ENCODE measurements around the gene COL4A4. TPM values are rescaled to one million over a fixed set of nuclear protein-coding genes. Genes with fewer than 3 reads are reported as not detected.

COL4A4 gene
- total and polyA plus RNA-seq, 2 experiments from 2014 or later, result 1.3 to 3.1 TPM

DNA sequence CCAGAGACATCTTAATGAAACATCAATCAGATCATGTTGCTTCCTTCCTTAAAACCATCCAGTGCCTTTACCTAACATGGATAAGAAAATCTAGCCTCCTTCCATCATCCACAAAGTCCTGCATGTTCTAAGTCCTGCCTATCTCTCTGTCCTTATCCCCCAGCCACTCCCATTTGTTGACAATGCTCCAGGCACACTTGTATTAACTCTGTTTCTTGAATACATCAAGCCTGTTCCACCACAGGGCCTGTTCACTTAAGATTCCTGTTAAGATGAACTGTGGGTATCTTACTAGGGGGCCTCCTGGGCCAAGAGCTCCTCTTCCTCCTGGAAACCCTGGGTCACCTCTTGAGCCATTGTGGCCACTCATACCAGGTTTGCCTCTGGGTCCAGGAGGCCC, 45.7 kb downstream of the COL4A4 start (continued):
- TF ChIP-seq, protein P1, sequence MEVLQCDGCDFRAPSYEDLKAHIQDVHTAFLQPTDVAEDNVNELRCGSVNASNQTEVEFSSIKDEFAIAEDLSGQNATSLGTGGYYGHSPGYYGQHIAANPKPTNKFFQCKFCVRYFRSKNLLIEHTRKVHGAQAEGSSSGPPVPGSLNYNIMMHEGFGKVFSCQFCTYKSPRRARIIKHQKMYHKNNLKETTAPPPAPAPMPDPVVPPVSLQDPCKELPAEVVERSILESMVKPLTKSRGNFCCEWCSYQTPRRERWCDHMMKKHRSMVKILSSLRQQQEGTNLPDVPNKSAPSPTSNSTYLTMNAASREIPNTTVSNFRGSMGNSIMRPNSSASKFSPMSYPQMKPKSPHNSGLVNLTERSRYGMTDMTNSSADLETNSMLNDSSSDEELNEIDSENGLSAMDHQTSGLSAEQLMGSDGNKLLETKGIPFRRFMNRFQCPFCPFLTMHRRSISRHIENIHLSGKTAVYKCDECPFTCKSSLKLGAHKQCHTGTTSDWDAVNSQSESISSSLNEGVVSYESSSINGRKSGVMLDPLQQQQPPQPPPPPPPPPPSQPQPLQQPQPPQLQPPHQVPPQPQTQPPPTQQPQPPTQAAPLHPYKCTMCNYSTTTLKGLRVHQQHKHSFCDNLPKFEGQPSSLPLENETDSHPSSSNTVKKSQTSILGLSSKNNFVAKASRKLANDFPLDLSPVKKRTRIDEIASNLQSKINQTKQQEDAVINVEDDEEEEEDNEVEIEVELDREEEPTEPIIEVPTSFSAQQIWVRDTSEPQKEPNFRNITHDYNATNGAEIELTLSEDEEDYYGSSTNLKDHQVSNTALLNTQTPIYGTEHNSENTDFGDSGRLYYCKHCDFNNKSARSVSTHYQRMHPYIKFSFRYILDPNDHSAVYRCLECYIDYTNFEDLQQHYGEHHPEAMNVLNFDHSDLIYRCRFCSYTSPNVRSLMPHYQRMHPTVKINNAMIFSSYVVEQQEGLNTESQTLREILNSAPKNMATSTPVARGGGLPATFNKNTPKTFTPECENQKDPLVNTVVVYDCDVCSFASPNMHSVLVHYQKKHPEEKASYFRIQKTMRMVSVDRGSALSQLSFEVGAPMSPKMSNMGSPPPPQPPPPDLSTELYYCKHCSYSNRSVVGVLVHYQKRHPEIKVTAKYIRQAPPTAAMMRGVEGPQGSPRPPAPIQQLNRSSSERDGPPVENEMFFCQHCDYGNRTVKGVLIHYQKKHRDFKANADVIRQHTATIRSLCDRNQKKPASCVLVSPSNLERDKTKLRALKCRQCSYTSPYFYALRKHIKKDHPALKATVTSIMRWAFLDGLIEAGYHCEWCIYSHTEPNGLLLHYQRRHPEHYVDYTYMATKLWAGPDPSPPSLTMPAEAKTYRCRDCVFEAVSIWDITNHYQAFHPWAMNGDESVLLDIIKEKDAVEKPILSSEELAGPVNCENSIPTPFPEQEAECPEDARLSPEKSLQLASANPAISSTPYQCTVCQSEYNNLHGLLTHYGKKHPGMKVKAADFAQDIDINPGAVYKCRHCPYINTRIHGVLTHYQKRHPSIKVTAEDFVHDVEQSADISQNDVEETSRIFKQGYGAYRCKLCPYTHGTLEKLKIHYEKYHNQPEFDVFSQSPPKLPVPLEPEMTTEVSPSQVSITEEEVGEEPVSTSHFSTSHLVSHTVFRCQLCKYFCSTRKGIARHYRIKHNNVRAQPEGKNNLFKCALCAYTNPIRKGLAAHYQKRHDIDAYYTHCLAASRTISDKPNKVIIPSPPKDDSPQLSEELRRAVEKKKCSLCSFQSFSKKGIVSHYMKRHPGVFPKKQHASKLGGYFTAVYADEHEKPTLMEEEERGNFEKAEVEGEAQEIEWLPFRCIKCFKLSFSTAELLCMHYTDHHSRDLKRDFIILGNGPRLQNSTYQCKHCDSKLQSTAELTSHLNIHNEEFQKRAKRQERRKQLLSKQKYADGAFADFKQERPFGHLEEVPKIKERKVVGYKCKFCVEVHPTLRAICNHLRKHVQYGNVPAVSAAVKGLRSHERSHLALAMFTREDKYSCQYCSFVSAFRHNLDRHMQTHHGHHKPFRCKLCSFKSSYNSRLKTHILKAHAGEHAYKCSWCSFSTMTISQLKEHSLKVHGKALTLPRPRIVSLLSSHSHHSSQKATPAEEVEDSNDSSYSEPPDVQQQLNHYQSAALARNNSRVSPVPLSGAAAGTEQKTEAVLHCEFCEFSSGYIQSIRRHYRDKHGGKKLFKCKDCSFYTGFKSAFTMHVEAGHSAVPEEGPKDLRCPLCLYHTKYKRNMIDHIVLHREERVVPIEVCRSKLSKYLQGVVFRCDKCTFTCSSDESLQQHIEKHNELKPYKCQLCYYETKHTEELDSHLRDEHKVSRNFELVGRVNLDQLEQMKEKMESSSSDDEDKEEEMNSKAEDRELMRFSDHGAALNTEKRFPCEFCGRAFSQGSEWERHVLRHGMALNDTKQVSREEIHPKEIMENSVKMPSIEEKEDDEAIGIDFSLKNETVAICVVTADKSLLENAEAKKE (CRISPR knock-in tag; IDR thresholded peaks at IDR 0.05), result no peak
- TF ChIP-seq EZH2phosphoT487 (IDR thresholded peaks at IDR 0.05; ENCODE audit: unreplicated experiment), result no peak
- no peak for TF ChIP-seq JUNB (IDR thresholded peaks at IDR 0.05; ENCODE audit: unreplicated experiment)
- no peak for TF ChIP-seq NANOG (IDR thresholded peaks at IDR 0.05; ENCODE audit: borderline replicate concordance)
- TF ChIP-seq EZH2 (IDR thresholded peaks at IDR 0.05; ENCODE audit: low read depth, unreplicated experiment), result no peak
- TF ChIP-seq, protein P2, sequence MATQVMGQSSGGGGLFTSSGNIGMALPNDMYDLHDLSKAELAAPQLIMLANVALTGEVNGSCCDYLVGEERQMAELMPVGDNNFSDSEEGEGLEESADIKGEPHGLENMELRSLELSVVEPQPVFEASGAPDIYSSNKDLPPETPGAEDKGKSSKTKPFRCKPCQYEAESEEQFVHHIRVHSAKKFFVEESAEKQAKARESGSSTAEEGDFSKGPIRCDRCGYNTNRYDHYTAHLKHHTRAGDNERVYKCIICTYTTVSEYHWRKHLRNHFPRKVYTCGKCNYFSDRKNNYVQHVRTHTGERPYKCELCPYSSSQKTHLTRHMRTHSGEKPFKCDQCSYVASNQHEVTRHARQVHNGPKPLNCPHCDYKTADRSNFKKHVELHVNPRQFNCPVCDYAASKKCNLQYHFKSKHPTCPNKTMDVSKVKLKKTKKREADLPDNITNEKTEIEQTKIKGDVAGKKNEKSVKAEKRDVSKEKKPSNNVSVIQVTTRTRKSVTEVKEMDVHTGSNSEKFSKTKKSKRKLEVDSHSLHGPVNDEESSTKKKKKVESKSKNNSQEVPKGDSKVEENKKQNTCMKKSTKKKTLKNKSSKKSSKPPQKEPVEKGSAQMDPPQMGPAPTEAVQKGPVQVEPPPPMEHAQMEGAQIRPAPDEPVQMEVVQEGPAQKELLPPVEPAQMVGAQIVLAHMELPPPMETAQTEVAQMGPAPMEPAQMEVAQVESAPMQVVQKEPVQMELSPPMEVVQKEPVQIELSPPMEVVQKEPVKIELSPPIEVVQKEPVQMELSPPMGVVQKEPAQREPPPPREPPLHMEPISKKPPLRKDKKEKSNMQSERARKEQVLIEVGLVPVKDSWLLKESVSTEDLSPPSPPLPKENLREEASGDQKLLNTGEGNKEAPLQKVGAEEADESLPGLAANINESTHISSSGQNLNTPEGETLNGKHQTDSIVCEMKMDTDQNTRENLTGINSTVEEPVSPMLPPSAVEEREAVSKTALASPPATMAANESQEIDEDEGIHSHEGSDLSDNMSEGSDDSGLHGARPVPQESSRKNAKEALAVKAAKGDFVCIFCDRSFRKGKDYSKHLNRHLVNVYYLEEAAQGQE (IDR thresholded peaks at IDR 0.05; ENCODE audit: unreplicated experiment), result no peak
- TF ChIP-seq ZNF331 (CRISPR knock-in tag; IDR thresholded peaks at IDR 0.05; ENCODE audit: low read depth), result no peak
